Mucosa of descending colon (tissue), 3 donors: Measurements from ENCODE around the gene CFAP61. TPM values are rescaled to one million over a fixed set of nuclear protein-coding genes. Genes with fewer than 3 reads are reported as not detected.

Source experiments
- ATAC-seq: fragments of 200-7000 bp; cut with Tn5 transposase; one replicate; pipeline ENCODE4 v1.9.1; 2020; ENCODE audit warnings: mild to moderate bottlenecking, moderate library complexity
- DNase-seq, 3 donors: peaks; one replicate each; pipeline ENCODE4 v3.0.0-alpha.2; 2020
- H3K36me3 ChIP-seq: fragments of 200-600 bp; one replicate; pipeline ENCODE4 v1.8.0; 2021; ENCODE audit warnings: low read depth, mild to moderate bottlenecking
- H3K4me1 ChIP-seq: fragments of 200-600 bp; one replicate; pipeline ENCODE4 v1.8.0; 2021; ENCODE audit warnings: low read depth, mild to moderate bottlenecking
- H3K4me3 ChIP-seq: fragments of 200-600 bp; one replicate; pipeline ENCODE4 v1.8.0; 2021; ENCODE audit warnings: mild to moderate bottlenecking
- H3K9me3 ChIP-seq: fragments of 200-600 bp; one replicate; pipeline ENCODE4 v1.8.0; 2021; ENCODE audit warnings: mild to moderate bottlenecking
- CTCF ChIP-seq: fragments of 200-600 bp; IDR thresholded peaks from one replicate; pipeline ENCODE4 v1.8.0; 2022; ENCODE audit warnings: antibody characterized with exemption, mild to moderate bottlenecking
- intact Hi-C, 2 donors: fragments of 100-400 bp; cut with DNase I in 1 of 2; cut with micrococcal nuclease in 1 of 2; formaldehyde crosslinking; loops; one replicate each; pipeline versions ENCODE4 v1.11.0 to v1.11.1; 2022; cut with DNase I, micrococcal nuclease
- total RNA-seq, 3 donors: library from RNA; stranded (reverse); fragmentation: NEBNext Ultra II Directional in 2 of 3; extraction: Animal tissue kit (Norgen Biotek cat#: 25700) in 2 of 3; gene quantifications; one replicate each; pipeline versions ENCODE4 v1.2.1 to v1.2.4, GENCODE V29; 2021 to 2023
- donor health status: DM: no; HTN: no; CAD: no; lungs with moderate emphysema.
- donor health status: DM: no; HTN: no; CAD: no.
- donor health status: DM: no; HTN: yes; CAD: no.

Gene CFAP61
- total RNA-seq, 3 donors from 2014 or later: 0.35 to 0.79 TPM; not detected in 1

GRCh38 chr20:20333866-20334265 lies 281.5 kb downstream of the CFAP61 start:
- H3K36me3 ChIP-seq: no peaks in the 10 kb centered on the region
- DNase-seq (no peak), ATAC-seq (no peak)
- no peaks in the 10 kb centered on the region for H3K4me1 ChIP-seq
- intact Hi-C loops: no loop called here
- H3K4me3 ChIP-seq: no peak overlapping the region
- TF ChIP-seq CTCF: no peak
- H3K9me3 ChIP-seq: no peaks in the 10 kb centered on the region

- intact Hi-C loops: no loop called here
- Histone ChIP-seq H3K4me1 (no peaks in the 10 kb centered on the region), H3K36me3 (no peaks in the 10 kb centered on the region), H3K9me3 (no peaks in the 10 kb centered on the region), H3K4me3 (no peak overlapping the region)
- TF ChIP-seq CTCF: no peak
- ATAC-seq (peak; percentile 37), DNase-seq (no peak)
Observed at GRCh38 chr20:20334489-20334888, 282.2 kb downstream of the CFAP61 start.

- intact Hi-C loops: no loop called here
- TF ChIP-seq CTCF: no peak
Observed at GRCh38 chr20:20338133-20338730, 285.9 kb downstream of the CFAP61 start.

GRCh38 chr20:20340443-20340842 lies 288.1 kb downstream of the CFAP61 start:
- H3K4me1 ChIP-seq: no peaks in the 10 kb centered on the region
- no peak overlapping the region for H3K4me3 ChIP-seq
- no peak for DNase-seq
- no peak for ATAC-seq
- H3K9me3 ChIP-seq: no peaks in the 10 kb centered on the region
- no peak for TF ChIP-seq CTCF
- intact Hi-C loops: no loop called here
- no peaks in the 10 kb centered on the region for H3K36me3 ChIP-seq

More at GRCh38 chr20:20338133-20338730, 285.9 kb downstream of the CFAP61 start:
- Histone ChIP-seq H3K36me3 (no peaks in the 10 kb centered on the region), H3K4me3 (no peak overlapping the region), H3K4me1 (no peaks in the 10 kb centered on the region), H3K9me3 (no peaks in the 10 kb centered on the region)
- ATAC-seq (no peak), DNase-seq (no peak)

- Histone ChIP-seq H3K4me1 (no peaks in the 10 kb centered on the region), H3K36me3 (no peaks in the 10 kb centered on the region), H3K9me3 (no peaks in the 10 kb centered on the region), H3K4me3 (no peak overlapping the region)
- ATAC-seq: no peak
- intact Hi-C loops: no loop called here
- no peak for TF ChIP-seq CTCF
- no peak for DNase-seq
Observed at GRCh38 chr20:20341371-20341770, 289.0 kb downstream of the CFAP61 start.

- Histone ChIP-seq H3K36me3 (no peaks in the 10 kb centered on the region), H3K4me1 (no peaks in the 10 kb centered on the region), H3K4me3 (no peak overlapping the region), H3K9me3 (no peaks in the 10 kb centered on the region)
- DNase-seq (no peak), ATAC-seq (no peak)
- no peak for TF ChIP-seq CTCF
- intact Hi-C loops: no loop called here
Observed at GRCh38 chr20:20342066-20342465, 289.7 kb downstream of the CFAP61 start.
